Loucy (cell line): Measurements from ENCODE around the gene YES1.

Experiments
- H2AFZ ChIP-seq: fragments of 200-600 bp; sonication (generic); 2 replicates; pipeline ENCODE4 v1.6.0; 2016; ENCODE audit warnings: antibody characterized with exemption, mild to moderate bottlenecking, low read length, moderate library complexity
- H3F3A ChIP-seq: fragments of 200-600 bp; 2 replicates; pipeline ENCODE4 v1.6.0; 2016; ENCODE audit warnings: antibody characterized with exemption, low read depth, mild to moderate bottlenecking
- H3K27me3 ChIP-seq: fragments of 200-600 bp; sonication (generic); 2 replicates; pipeline ENCODE4 v1.6.1; 2014; ENCODE audit warnings: low read length, mild to moderate bottlenecking; ENCODE audit not compliant: insufficient read depth, poor library complexity, severe bottlenecking
- H3K36me3 ChIP-seq: fragments of 200-600 bp; sonication (generic); 2 replicates; pipeline ENCODE4 v1.6.1; 2016; ENCODE audit warnings: low read length; ENCODE audit not compliant: insufficient read depth
- H3K4me1 ChIP-seq: fragments of 200-600 bp; sonication (generic); 2 replicates; pipeline ENCODE4 v1.5.1; 2014; ENCODE audit warnings: low read length, mild to moderate bottlenecking; ENCODE audit not compliant: insufficient read depth, poor library complexity, severe bottlenecking
- H3K4me2 ChIP-seq: fragments of 200-600 bp; sonication (generic); 2 replicates; pipeline ENCODE4 v1.6.0; 2014; ENCODE audit warnings: antibody characterized with exemption, low read length, low read depth, mild to moderate bottlenecking; ENCODE audit not compliant: poor library complexity, severe bottlenecking
- H3K4me3 ChIP-seq: fragments of 200-600 bp; sonication (generic); 2 replicates; pipeline ENCODE4 v1.5.1; 2014; ENCODE audit warnings: low read length, mild to moderate bottlenecking, mixed read lengths; ENCODE audit not compliant: poor library complexity, severe bottlenecking
- H3K79me2 ChIP-seq: fragments of 200-600 bp; sonication (generic); 2 replicates; pipeline ENCODE4 v1.6.1; 2014; ENCODE audit warnings: low read length; ENCODE audit not compliant: insufficient read depth
- H3K9ac ChIP-seq: fragments of 200-600 bp; sonication (generic); 2 replicates; pipeline ENCODE4 v1.6.0; 2014; ENCODE audit warnings: mild to moderate bottlenecking, low read depth, low read length, moderate library complexity; ENCODE audit not compliant: poor library complexity, severe bottlenecking
- H3K9me2 ChIP-seq: fragments of 200-600 bp; sonication (generic); replicated peaks from 2 replicates; pipeline ENCODE4 v1.6.1; 2016; ENCODE audit warnings: low read depth, low read length, mixed read lengths
- H3K9me3 ChIP-seq: fragments of 200-600 bp; sonication (generic); 2 replicates; pipeline ENCODE4 v1.6.1; 2014; ENCODE audit warnings: mild to moderate bottlenecking, antibody characterized with exemption, low read length, low read depth; ENCODE audit not compliant: insufficient read depth
- H4K20me1 ChIP-seq: fragments of 200-600 bp; sonication (generic); 2 replicates; pipeline ENCODE4 v1.6.0; 2014; ENCODE audit warnings: antibody characterized with exemption, low read length, mild to moderate bottlenecking; ENCODE audit not compliant: insufficient read depth, poor library complexity, severe bottlenecking
- CTCF ChIP-seq: fragments of 200-600 bp; sonication (generic); conservative IDR thresholded peaks from 2 replicates; pipeline ENCODE4 v1.5.1; 2014; ENCODE audit warnings: mild to moderate bottlenecking, antibody characterized with exemption, low read length
- EZH2phosphoT487 ChIP-seq: fragments of 200-600 bp; IDR thresholded peaks from 2 replicates; pipeline ENCODE4 v1.6.1; 2018; ENCODE audit warnings: antibody characterized with exemption, mild to moderate bottlenecking, moderate library complexity, borderline replicate concordance

The YES1 gene

GRCh38 chr18:677951-678381, 134.1 kb downstream of the YES1 start:
- peaks cover 40% of the 10 kb centered on the region for H3K36me3 ChIP-seq
- H3K79me2 ChIP-seq = no peaks in the 10 kb centered on the region; the same call in 1 of the 2 replicates
- H3K4me1 ChIP-seq = peaks cover 52% of the 10 kb centered on the region
- no peaks in the 10 kb centered on the region for H3K27me3 ChIP-seq
- no peak overlapping the region for H2AFZ ChIP-seq
- H3K4me3 ChIP-seq = no peak overlapping the region
- H3K9me2 ChIP-seq = no peaks in the 10 kb centered on the region
- peaks cover 3% of the 10 kb centered on the region; the same call in 1 of the 2 replicates for H3F3A ChIP-seq
- H4K20me1 ChIP-seq = peaks cover 8% of the 10 kb centered on the region
- H3K9me3 ChIP-seq = no peaks in the 10 kb centered on the region
- no peak overlapping the region for H3K9ac ChIP-seq
- peak overlapping the region; percentile 35 for H3K4me2 ChIP-seq
- TF ChIP-seq CTCF (no peak), EZH2phosphoT487 (no peak)

- Histone ChIP-seq H3K9me3 (no peaks in the 10 kb centered on the region), H3K9me2 (no peaks in the 10 kb centered on the region), H3K36me3 (peaks cover 48% of the 10 kb centered on the region), H3K4me1 (peaks cover 44% of the 10 kb centered on the region), H3K4me2 (peak overlapping the region; percentile 35), H2AFZ (no peak overlapping the region), H3K27me3 (no peaks in the 10 kb centered on the region), H3K9ac (no peak overlapping the region), H4K20me1 (peaks cover 8% of the 10 kb centered on the region), H3K79me2 (no peaks in the 10 kb centered on the region; the same call in 1 of the 2 replicates), H3K4me3 (no peak overlapping the region), H3F3A (peaks cover under 1% of the 10 kb centered on the region; the same call in 1 of the 2 replicates)
- TF ChIP-seq CTCF = no peak
- TF ChIP-seq EZH2phosphoT487 = no peak
Measured at GRCh38 chr18:677145-677544, 134.9 kb downstream of the YES1 start.

GRCh38 chr18:676736-677135, 135.3 kb downstream of the YES1 start:
- Histone ChIP-seq H2AFZ (no peak overlapping the region), H3K9ac (no peak overlapping the region), H3K79me2 (no peaks in the 10 kb centered on the region; the same call in 1 of the 2 replicates), H3K4me2 (peak overlapping the region; percentile 35), H3K4me1 (peaks cover 40% of the 10 kb centered on the region), H4K20me1 (peaks cover 8% of the 10 kb centered on the region), H3K9me2 (no peaks in the 10 kb centered on the region), H3K36me3 (peaks cover 52% of the 10 kb centered on the region), H3K9me3 (no peaks in the 10 kb centered on the region), H3K4me3 (no peak overlapping the region), H3F3A (no peaks in the 10 kb centered on the region; the same call in 1 of the 2 replicates), H3K27me3 (no peaks in the 10 kb centered on the region)
- no peak for TF ChIP-seq CTCF
- no peak for TF ChIP-seq EZH2phosphoT487
